NCI-H1092 (cell line): ENCODE results near the gene RPSA.
"Not testable (repeated sequence)": the region's sequence is repeated elsewhere in the genome, so short reads cannot be mapped to it uniquely, and the experiment has no call there.

Experiments
- DNase-seq: peaks from one replicate; lab custom pipeline; 2025; lab: John Stamatoyannopoulos, UW

Gene RPSA

DNA sequence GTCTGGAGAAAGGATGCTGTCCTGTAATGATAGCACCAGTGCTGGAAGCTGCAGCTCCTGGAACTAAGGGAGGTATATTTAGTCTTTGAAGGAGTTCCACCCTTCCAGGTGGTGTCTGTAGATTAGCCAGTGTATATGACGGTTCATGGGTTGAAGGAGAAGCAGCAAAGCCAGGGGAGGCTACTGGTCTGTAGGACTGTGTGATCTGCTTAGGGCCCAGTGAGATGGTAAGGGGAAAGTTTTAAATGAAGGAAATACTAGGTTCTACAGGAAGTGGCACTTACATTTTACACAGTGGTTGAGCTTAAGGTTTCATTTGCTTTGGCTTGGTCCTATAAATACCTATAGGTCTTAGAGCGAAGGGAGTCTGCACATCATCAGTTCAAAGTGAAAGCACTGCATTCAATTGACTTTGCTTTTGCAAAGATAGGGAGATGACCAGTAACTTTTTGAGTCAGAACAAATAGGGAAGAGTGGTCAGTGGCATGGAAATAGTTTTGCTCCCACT, 17.7 kb upstream of the RPSA start:
- no peak for DNase-seq

DNA sequence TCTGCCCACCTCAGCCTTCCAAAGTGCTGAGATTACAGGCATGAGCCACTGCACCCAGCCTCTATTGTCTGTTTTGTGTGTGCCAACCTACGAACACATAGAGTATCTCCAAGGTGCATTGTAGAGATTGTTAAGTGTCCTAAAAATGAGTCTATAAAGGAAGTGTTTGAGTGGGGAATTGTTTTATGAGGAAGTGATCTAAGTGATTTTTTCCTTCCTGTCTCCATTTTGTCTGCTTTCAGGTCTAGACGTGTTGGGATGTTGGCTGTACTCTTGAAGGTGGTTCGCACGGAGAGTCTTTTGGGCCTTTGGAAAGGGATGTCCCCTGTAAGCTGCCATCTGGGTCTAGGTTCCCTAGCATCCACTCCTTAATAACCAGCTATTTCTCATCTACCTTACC, 16.3 kb upstream of the RPSA start:
- no peak for DNase-seq

GRCh38 chr3:39396690-39397089, 9.8 kb upstream of the RPSA start:
- no peak for DNase-seq

- no peak for DNase-seq
Measured at GRCh38 chr3:39398700-39399099, 7.8 kb upstream of the RPSA start.

- DNase-seq: no peak
Measured at GRCh38 chr3:39401983-39402382, 4.5 kb upstream of the RPSA start.

DNA sequence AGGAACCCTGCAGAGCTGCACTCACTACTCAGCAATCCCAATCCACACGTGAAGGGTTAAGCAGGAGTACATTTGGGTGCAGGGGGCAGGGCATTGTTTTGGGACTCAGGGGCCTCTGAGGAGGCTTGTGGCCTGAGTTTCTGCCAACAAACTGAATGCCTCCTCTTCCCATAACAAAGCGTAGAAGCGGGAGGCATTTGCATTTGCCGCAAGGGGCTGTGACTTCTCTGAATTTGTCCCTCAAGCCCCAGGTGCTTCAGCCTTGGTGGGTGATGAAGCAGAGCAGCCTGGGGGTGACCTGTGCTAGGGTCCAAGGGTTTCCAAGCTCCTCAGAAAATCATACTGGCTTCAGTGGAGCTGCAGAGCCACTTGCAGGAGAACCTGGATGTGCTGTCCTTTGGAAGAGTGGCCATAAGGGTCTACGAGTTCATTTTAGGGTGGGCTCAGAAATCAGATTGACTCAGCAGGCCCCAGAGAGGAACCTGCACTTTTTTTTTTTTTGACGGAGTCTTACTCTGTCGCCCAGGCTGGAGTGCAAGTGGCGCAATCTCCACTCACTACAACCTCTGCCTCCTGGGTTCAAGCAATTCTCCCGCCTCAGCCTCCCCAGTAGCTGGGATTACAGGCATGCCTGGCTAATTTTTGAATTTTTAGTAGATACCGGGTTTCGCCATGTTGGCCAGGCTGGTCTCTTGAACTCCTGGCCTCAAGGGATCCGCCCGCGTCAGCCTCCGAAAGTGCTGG, 1.4 kb upstream of the RPSA start:
- no peak for DNase-seq

DNA sequence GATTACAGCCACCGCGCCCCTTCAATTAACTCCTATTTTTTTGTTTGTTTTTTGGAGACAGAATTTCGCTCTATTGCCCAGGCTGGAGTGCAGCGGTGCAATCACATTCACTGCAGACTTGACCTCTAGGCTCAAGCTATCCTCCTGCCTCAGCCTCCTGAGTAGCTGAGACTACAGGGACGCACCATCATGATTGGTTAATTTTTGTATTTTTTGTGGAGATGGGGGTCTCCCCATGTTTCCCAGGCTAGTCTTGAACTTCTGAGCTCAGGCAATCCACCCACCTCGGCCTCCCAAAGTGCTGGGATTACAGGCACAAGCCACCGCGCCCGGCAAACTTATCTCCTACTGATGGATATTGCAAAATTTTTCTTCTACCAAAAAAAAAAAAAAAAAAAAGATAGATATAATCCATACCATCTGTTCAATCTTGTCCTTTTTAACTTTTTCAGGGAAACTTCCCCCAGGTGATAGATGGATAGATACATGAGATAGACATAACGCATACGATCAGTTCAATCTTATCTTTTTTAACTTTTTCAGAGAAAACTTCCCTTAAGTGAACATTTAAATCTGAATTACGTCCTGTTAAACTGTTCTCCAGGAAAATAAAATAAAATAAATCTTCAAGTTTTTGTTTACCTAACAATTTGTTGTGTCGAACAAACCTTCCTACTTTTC, 693 bp upstream of the RPSA start:
- no peak for DNase-seq

DNA sequence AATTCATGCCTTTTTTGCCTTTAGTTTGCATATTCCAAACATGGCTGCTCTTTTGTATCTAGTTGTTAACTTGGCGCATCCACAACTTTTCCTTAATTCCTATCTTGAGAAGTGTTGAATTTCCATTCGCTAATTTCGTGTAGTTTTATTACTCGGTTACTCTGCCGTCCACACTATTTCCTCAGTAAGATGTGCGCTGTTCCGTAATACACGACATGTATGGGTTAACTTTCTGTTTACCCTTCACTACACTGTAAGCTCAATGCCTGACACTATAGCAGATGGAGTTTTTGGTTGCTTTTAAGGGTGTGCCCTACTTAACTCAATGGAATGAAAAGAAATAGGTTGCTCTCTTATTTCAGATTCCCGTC, 724 bp downstream of the RPSA start:
- no peak for DNase-seq

DNA sequence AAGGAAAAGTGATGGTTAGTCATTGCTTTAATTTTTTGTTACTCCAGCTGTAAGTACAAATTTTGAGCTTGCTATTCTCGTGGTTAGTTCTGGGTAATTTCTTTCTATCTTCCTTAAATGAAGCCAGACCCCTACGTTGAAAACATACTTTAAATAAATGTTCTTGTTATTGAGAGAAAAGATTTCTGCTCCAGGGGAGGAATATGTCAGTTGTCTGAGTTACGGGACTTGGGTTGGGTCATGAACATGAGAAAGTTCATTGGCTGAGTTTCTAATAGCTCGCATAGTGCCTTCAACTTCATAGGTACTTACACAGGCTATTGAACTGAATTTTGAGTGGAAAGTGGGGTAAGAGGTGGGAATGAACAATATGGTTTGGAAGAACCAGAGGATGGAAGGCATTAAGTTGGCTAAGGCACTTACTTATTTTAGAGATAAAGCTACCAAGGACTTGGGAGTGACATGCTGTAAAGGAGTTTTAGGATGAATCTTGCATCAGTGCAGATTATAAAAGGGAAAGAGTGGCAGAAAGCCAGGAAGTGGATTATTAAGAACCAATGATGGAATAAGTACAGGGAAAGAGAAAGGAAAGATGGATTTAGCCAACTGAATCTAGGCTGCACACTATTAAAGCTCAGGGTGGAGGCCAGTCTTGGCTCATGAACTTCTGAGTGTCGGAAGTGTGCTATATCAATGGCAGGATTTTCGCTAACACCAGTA, 1.4 kb downstream of the RPSA start:
- no peak for DNase-seq

DNA sequence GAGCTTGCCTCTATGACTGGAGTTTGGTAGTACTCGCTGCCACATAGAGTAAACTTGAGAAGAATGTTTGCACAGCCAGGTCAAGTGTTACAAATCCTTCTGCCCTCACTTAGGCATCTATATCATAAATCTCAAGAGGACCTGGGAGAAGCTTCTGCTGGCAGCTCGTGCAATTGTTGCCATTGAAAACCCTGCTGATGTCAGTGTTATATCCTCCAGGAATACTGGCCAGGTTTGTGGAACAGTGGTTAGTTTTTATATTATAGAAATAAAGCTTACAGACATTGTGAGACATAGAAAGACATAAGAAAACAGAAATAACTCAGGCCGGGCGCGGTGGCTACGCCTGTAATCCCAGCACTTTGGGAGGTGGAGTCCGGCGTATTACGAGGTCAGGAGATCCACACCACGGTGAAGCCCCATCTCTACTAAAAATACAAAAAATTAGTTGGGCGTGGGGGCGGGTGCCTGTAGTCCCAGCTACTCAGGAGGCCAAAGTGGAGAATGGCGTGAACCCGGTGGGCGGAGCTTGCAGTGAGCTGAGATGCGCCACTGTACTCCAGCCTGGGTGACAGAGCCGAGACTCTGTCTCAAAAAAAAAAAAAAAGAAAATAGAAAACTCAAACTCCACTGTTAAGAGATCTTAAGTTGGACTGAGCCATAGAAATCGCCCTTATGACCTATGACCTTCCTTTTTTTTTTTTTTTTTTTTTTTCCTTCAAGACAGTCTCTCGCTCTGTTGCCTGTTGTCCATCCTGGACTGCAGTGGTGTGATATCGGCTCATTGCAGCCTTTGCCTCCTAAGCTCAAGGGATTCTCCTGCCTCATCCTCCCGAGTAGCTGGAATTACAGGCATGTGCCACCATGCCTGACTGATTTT, 2.2 kb downstream of the RPSA start:
- DNase-seq: no peak

DNA sequence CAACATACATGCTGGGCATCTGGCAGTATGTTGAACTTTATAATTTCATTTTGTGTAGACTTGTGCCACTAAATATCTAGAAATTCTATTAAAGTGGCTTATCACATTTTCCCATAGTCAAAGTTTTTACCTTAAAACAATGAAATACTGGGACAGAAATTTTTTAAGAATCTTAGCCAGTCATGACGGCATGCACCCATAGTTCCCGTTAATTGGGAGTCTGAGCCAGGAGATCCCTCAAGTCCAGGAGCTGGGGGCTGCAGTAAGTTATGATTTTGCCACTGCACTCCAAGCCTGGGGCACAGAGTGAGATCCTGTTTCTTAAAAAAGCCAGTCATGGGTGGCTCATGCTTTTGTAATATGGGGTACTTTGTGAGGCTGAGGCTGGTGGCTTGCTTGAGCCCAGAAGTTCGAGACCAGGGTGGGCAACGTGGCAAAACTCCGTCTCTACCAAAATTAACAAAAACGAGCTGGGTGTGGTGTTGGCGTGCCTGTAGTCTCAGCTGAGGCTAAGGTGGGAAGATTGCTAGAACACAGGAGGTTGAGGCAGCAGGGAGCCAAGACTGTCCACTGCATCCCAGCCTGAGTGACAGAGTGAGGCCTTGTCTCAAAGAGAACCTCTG, 3.1 kb downstream of the RPSA start:
- no peak for DNase-seq

DNA sequence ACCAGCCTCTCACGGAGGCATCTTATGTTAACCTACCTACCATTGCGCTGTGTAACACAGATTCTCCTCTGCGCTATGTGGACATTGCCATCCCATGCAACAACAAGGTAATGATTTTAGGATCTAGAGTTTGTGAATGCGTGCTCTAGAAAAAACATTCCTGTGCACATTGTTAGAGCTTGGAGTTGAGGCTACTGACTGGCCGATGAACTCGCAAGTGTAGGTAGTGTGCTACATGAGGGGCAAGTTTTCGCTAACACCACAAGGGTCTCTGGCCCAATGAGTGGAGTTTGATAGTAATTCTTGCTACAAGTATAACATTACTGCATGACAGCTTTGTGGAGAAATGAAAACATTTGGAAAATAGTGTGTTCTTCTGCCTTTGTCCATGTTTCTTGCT, 4.4 kb downstream of the RPSA start:
- no peak for DNase-seq

DNA sequence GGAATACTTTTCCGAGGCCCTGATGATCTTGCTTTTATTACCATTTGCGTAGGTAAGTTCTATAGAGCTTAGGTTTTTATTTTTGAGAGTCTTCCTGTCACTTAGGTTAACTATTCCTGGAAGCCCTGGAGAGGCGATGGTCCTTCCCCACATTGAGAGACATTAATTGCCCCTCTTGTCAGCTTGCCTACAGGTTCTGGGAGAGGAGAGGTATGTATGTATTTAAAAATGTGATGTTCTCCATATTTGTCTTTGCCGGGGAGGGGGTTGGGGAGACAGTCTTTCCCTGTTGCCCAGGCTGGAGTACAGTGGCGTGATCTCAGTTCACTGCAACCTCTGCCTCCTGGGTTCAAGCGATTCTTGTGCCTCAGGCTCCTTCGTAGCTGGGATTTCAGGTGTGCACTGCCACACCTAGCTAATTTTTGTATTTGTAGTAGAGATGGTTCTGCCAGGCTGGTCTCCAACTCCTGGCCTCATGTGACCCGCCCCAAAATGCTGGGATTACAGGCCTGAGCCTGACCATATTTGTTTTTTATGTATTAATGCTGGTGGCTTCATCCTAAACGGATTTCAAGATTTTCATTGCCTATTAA, 6.2 kb downstream of the RPSA start:
- DNase-seq: no peak

DNA sequence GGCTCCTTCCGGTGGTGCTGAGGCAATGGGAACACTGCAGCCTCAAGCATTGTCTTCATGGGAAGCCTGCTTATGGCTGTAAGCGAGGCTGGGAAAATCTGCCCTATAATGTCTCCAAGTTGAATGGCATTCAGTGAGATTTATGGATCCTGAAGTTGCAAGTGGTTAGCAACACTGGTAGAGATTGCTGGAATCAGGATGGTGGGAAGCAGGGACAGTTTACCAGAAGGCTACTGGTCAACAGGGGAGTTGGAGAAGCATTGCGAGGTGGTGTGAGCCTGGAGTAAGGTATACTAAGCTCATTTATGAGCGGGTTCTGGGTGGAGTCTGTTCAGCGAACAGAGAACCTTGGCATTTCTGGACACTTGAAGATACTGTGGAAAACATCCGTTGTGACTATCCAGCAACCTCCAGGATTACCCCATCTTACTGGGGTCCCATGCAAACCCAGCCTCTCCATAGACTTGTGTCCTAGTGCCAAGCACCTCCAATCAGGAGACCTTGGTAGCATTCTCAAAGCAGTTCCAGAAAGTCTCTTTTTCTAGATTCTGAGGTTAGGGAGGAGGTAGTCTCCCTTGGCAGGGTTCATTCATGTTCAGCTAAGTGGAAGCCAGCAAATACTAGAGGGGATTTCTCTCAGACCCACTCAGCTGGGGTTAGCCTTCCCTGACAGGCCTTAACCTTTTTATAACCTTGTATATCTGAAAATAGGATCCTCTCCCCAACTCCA, 7.3 kb downstream of the RPSA start:
- DNase-seq: no peak

- DNase-seq: no peak
Measured at GRCh38 chr3:39414421-39414907, 7.9 kb downstream of the RPSA start.

- DNase-seq: not testable (repeated sequence)
Measured at GRCh38 chr3:39415302-39415701, 8.8 kb downstream of the RPSA start.

- DNase-seq: no peak
Measured at GRCh38 chr3:39415983-39416382, 9.5 kb downstream of the RPSA start.

DNA sequence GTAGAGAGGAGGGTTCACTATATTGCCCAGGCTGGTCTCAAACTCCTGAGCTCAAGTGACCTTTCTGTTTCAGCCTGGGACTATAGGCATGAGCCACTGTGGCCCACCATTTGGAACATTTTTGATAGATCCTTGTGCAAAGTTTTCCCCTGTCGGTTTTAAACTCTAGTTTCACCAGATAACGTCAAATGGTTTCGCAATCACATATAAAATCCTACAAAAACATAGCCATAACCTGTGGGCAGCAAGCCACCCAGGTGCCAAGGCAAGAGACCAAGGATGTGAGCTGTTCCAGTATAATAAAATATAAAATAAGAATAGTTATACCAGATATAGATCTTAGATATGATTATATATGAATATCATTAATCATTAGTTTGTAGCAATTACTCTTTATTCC, 10.5 kb downstream of the RPSA start:
- not testable (repeated sequence) for DNase-seq

DNA sequence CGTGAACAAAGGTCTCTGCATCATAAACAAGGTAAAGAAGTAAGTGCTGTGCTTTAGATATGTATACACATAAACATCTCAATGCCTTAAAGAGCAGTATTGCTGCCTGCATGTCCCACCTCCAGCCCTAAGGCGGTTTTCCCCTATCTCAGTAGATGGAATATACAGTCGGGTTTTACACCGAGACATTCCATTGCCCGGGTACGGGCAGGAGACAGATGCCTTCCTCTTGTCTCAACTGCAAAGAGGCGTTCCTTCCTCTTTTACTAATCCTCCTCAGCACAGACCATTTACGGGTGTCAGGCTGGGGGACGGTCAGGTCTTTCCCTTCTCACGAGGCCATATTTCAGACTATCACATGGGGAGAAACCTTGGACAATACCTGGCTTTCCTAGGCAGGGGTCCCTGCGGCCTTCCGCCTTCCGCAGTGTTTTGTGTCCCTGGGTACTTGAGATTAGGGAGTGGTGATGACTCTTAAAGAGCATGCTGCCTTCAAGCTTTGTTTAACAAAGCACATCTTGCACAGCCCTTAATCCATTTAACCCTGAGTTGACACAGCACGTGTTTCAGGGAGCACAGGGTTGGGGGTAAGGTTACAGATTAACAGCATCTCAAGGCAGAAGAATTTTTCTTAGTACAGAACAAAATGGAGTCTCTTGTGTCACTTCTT, 12.2 kb downstream of the RPSA start:
- DNase-seq: not testable (repeated sequence)
